ENCODE measurements around the gene KLF9. TPM values are rescaled to one million over a fixed set of nuclear protein-coding genes. Genes with fewer than 3 reads are reported as not detected.

The KLF9 gene
- total RNA-seq, 3 donors from 2014 or later (not counting 1 experiment from before 2014, with no cell fraction given): 47.7 to 79.3 (median 51.2) TPM

GRCh38 chr9:70413464-70413798, 1.0 kb downstream of the KLF9 start:
- Histone ChIP-seq H3K9me3 (ENCODE audit: control insufficient read depth, insufficient read depth, low read length) (no peaks in the 10 kb centered on the region), H3K27me3 (ENCODE audit: control insufficient read depth, insufficient read depth, low read length) (no peaks in the 10 kb centered on the region), H3K27ac (ENCODE audit: low read length) (peak overlapping the region; percentile 95), H3K4me1 (ENCODE audit: control insufficient read depth, insufficient read depth, low read length) (peaks cover 34% of the 10 kb centered on the region), H3K36me3 (ENCODE audit: control insufficient read depth, insufficient read depth, low read length) (no peaks in the 10 kb centered on the region), H3K4me3 (ENCODE audit: low read length) (peak overlapping the region; percentile 94)
- no peaks in the 10 kb centered on the region for H3K9me3 Mint-ChIP-seq
- no peaks in the 10 kb centered on the region for H3K27me3 Mint-ChIP-seq (ENCODE audit: low read depth in 2 of 2)
- intact Hi-C loops (cut with micrococcal nuclease): loop anchor here (5.0 to 10.0 kb wide), 4 partner anchors 71 to 1951 kb away; partner anchors contain the start of gene ZFAND5
- under 1% methylated on average over 53 of the region's 53 CpGs for WGBS (ENCODE audit: insufficient coverage)
- peak overlapping the region; percentile 99 to 100 for H3K27ac Mint-ChIP-seq
- no peaks in the 10 kb centered on the region for H3K36me3 Mint-ChIP-seq
- no peak for TF ChIP-seq CTCF (IDR thresholded peaks at IDR 0.05)
- H3K4me1 Mint-ChIP-seq: peaks cover 40 to 45% of the 10 kb centered on the region in 2 donors
- DNase-seq (peak in 1 of 2 donors; percentile 87), ATAC-seq (peak; percentile 25 to 57 (median 52))
- peak overlapping the region; percentile 99 for H3K4me3 Mint-ChIP-seq

- peak overlapping the region; percentile 94 for H3K4me3 ChIP-seq (ENCODE audit: low read length)
- peak overlapping the region; percentile 95 for H3K27ac ChIP-seq (ENCODE audit: low read length)
- Mint-ChIP-seq H3K27ac (peak overlapping the region; percentile 99 to 100), H3K4me3 (peak overlapping the region; percentile 96), H3K4me1 (peaks cover 38 to 50% of the 10 kb centered on the region in 2 donors), H3K9me3 (no peaks in the 10 kb centered on the region), H3K27me3 (ENCODE audit: low read depth in 2 of 2) (no peaks in the 10 kb centered on the region), H3K36me3 (no peaks in the 10 kb centered on the region)
- peaks cover 29% of the 10 kb centered on the region for H3K4me1 ChIP-seq (ENCODE audit: control insufficient read depth, insufficient read depth, low read length)
- DNase-seq: peak in 1 of 2 donors; percentile 70
- intact Hi-C loops (cut with micrococcal nuclease): loop anchor here (5.0 to 10.0 kb wide), 4 partner anchors 71 to 1952 kb away; partner anchors contain the start of gene ZFAND5
- no peaks in the 10 kb centered on the region for H3K9me3 ChIP-seq (ENCODE audit: control insufficient read depth, insufficient read depth, low read length)
- under 1% methylated on average over 56 of the region's 56 CpGs for WGBS (ENCODE audit: insufficient coverage)
- no peaks in the 10 kb centered on the region for H3K27me3 ChIP-seq (ENCODE audit: control insufficient read depth, insufficient read depth, low read length)
- TF ChIP-seq CTCF (IDR thresholded peaks at IDR 0.05): no peak
- peak in 1 of 3 donors; percentile 0 for ATAC-seq
- no peaks in the 10 kb centered on the region for H3K36me3 ChIP-seq (ENCODE audit: control insufficient read depth, insufficient read depth, low read length)
Measured at GRCh38 chr9:70412832-70413463, 1.5 kb downstream of the KLF9 start.

- no peaks in the 10 kb centered on the region for H3K9me3 ChIP-seq (ENCODE audit: control insufficient read depth, insufficient read depth, low read length)
- 0% methylated on average over 41 of the region's 41 CpGs for WGBS (ENCODE audit: insufficient coverage)
- no peaks in the 10 kb centered on the region for H3K27me3 Mint-ChIP-seq (ENCODE audit: low read depth in 2 of 2)
- peaks cover 28% of the 10 kb centered on the region for H3K4me1 ChIP-seq (ENCODE audit: control insufficient read depth, insufficient read depth, low read length)
- peak overlapping the region; percentile 94 for H3K4me3 ChIP-seq (ENCODE audit: low read length)
- no peaks in the 10 kb centered on the region for H3K9me3 Mint-ChIP-seq
- peak overlapping the region; percentile 96 for H3K4me3 Mint-ChIP-seq
- H3K4me1 Mint-ChIP-seq: peaks cover 46 to 58% of the 10 kb centered on the region in 2 donors
- DNase-seq (peak; percentile 62 to 83), ATAC-seq (peak; percentile 17 to 44 (median 27))
- H3K27ac Mint-ChIP-seq: peak overlapping the region; percentile 99 to 100
- H3K36me3 ChIP-seq (ENCODE audit: control insufficient read depth, insufficient read depth, low read length): no peaks in the 10 kb centered on the region
- TF ChIP-seq CTCF (IDR thresholded peaks at IDR 0.05): no peak
- H3K27me3 ChIP-seq (ENCODE audit: control insufficient read depth, insufficient read depth, low read length): no peaks in the 10 kb centered on the region
- H3K36me3 Mint-ChIP-seq: no peaks in the 10 kb centered on the region
- intact Hi-C loops (cut with micrococcal nuclease): loop anchor here (2.0 to 10.0 kb wide), 5 partner anchors 15 to 1953 kb away; partner anchors contain the start of gene ZFAND5
- peak overlapping the region; percentile 95 for H3K27ac ChIP-seq (ENCODE audit: low read length)
Measured at GRCh38 chr9:70411930-70412831, 2.3 kb downstream of the KLF9 start.

All from natural killer cell (primary cell).